ENCODE data around the gene NEK6. TPM values are rescaled to one million over a fixed set of nuclear protein-coding genes. Genes with fewer than 3 reads are reported as not detected.

The NEK6 gene
- total and polyA plus RNA-seq, 10 of the 15 experiments (the other 5 are each of a cell fraction or from before 2014, with no cell fraction given): 31.3 to 161 (median 89.2) TPM

- TF ChIP-seq ZNF384 (IDR thresholded peaks at IDR 0.05; ENCODE audit: borderline replicate concordance, low read depth, low read length): no peak
Observed at GRCh38 chr9:124384846-124385245, 127.1 kb downstream of the NEK6 start (continued).

- ChIA-PET CTCF (interaction anchor here (0.6 to 4.4 kb wide), 7 partner anchors 8 to 263 kb away, joined by 3 to 33 read pairs (median 4); no protein-coding TSS in a partner anchor), SMC1A (ENCODE audit: uncharacterized antibody, unreplicated experiment) (interaction anchor here (1.0 to 2.6 kb wide), 6 partner anchors 11 to 843 kb away, joined by 3 to 12 read pairs (median 4); no protein-coding TSS in a partner anchor), RAD21 (ENCODE audit: unreplicated experiment) (interaction anchor here (1.0 kb wide), 1 partner anchor 259 kb away, joined by 5 read pairs; no protein-coding TSS in a partner anchor), POLR2A (interaction anchor here (0.6 kb wide), 1 partner anchor 256 kb away, joined by 3 read pairs; no protein-coding TSS in a partner anchor)
- Histone ChIP-seq H2AFZ (ENCODE audit: control insufficient read depth, low read depth, low read length) (no peak overlapping the region), H3K9ac (ENCODE audit: control insufficient read depth, insufficient read depth, low read length) (no peak overlapping the region), H4K20me1 (ENCODE audit: control insufficient read depth, insufficient read depth) (no peaks in the 10 kb centered on the region), H3K27me3 (replicated peaks in 1 of 2; ENCODE audit: control insufficient read depth in 2 of 2, insufficient read depth in 2 of 2, low read length in 1 of 2) (no peaks in the 10 kb centered on the region), H3K36me3 (ENCODE audit: control insufficient read depth in 2 of 2, insufficient read depth in 2 of 2, low read length in 1 of 2) (peaks cover 2 to 10% of the 10 kb centered on the region in 2 experiments), H3K4me3 (no peak overlapping the region), H3K4me2 (ENCODE audit: control insufficient read depth, insufficient read depth) (no peak overlapping the region), H3K79me2 (ENCODE audit: control insufficient read depth, insufficient read depth, low read length) (peaks cover 18% of the 10 kb centered on the region), H3K9me3 (replicated peaks; ENCODE audit: control insufficient read depth, insufficient read depth, low read length) (no peaks in the 10 kb centered on the region), H3K27ac (ENCODE audit: control insufficient read depth, insufficient read depth) (no peak overlapping the region), H3K4me1 (ENCODE audit: control insufficient read depth, insufficient read depth, low read length) (no peaks in the 10 kb centered on the region)
- ATAC-seq (no peak), DNase-seq (ENCODE audit: low read depth, low spot score) (no peak), FAIRE-seq (no peak)
- in situ Hi-C loops (cut with MboI) (no loop called here), intact Hi-C loops (cut with micrococcal nuclease; ENCODE audit: unreplicated experiment) (loop anchor here (10.0 kb wide), 1 partner anchor 261 kb away; no protein-coding TSS in a partner anchor)
- BruUV-seq (replicated peaks): no TSS peak
- 93% methylated on average over 7 of the region's 7 CpGs for WGBS (ENCODE audit: insufficient coverage, insufficient replicate concordance, low lambda C conversion rate, missing lambda C conversion rate)
- no peak for TF ChIP-seq E2F8 (IDR thresholded peaks at IDR 0.05; ENCODE audit: low read depth, partially characterized antibody)
- TF ChIP-seq NFXL1 (IDR thresholded peaks at IDR 0.05; ENCODE audit: borderline replicate concordance): no peak
- no peak for TF ChIP-seq SKIL (IDR thresholded peaks at IDR 0.05; ENCODE audit: low read depth, poor library complexity, severe bottlenecking)
- no peak for TF ChIP-seq TAF1 (IDR thresholded peaks at IDR 0.05; ENCODE audit: borderline replicate concordance, low read depth, low read length)
- TF ChIP-seq NRF1 (conservative IDR thresholded peaks at IDR 0.05; ENCODE audit: low read depth, low read length): no peak
- no peak for TF ChIP-seq IKZF1 (conservative IDR thresholded peaks at IDR 0.05)
- TF ChIP-seq ZSCAN29 (IDR thresholded peaks at IDR 0.05): no peak
- TF ChIP-seq ZBTB4 (CRISPR knock-in tag; IDR thresholded peaks at IDR 0.05): no peak
- TF ChIP-seq USF2 (IDR thresholded peaks at IDR 0.05; ENCODE audit: borderline replicate concordance, low read depth, low read length): no peak
- TF ChIP-seq NR2C2 (IDR thresholded peaks at IDR 0.05; ENCODE audit: borderline replicate concordance, control insufficient read depth, insufficient read length, low read depth): no peak
- TF ChIP-seq SIX5 (IDR thresholded peaks at IDR 0.05; ENCODE audit: low read depth, low read length, severe bottlenecking): no peak
- no peak for TF ChIP-seq HDAC2 (IDR thresholded peaks at IDR 0.05)
Observed at GRCh38 chr9:124385623-124386022, 127.9 kb downstream of the NEK6 start.

All from GM12878 (cell line).